ENCODE data around the gene RNU11.

- TF ChIP-seq CTCF (IDR thresholded peaks at IDR 0.05 in 8 of 11, conservative IDR thresholded peaks at IDR 0.05 in 3 of 11) (no peak), POLR2AphosphoS5 (IDR thresholded peaks at IDR 0.05) (no peak), POLR2A (IDR thresholded peaks at IDR 0.05) (no peak)
Measured at GRCh38 chr1:28604411-28604810, 44.0 kb upstream of the RNU11 start.
